PFSK-1 (cell line): ENCODE data around the gene NAALADL2.

ENCODE experiments used
- FOXP2 ChIP-seq: optimal IDR thresholded peaks from 2 replicates; pipeline ENCODE3; 2011; ENCODE audit warnings: borderline replicate concordance, control low read depth, inconsistent platforms; ENCODE audit not compliant: insufficient read depth; ENCODE audit errors: extremely low read length, extremely low read depth
- POLR2AphosphoS5 ChIP-seq: IDR thresholded peaks from 2 replicates; pipeline ENCODE4 v1.6.1; 2012; ENCODE audit warnings: low read depth, mild to moderate bottlenecking, control low read depth, low read length, moderate library complexity
- SIN3A ChIP-seq: IDR thresholded peaks from 2 replicates; pipeline ENCODE4 v1.6.1; 2012; ENCODE audit warnings: mild to moderate bottlenecking, low read length, moderate library complexity, borderline replicate concordance; ENCODE audit not compliant: insufficient read depth
- TAF1 ChIP-seq: IDR thresholded peaks from 2 replicates; pipeline ENCODE4 v1.6.1; 2012; ENCODE audit warnings: low read length, control low read depth, borderline replicate concordance; ENCODE audit not compliant: insufficient read depth
- TF ChIP-seq, protein P1 (sequence below), 2 experiments: IDR thresholded peaks; 2 replicates each; pipeline versions ENCODE4 v1.6.1 to v1.8.0; 2011 to 2012; ENCODE audit warnings: low read depth in 2 of 2, low read length in 2 of 2, control low read depth in 1 of 2, inconsistent platforms in 1 of 2, mild to moderate bottlenecking in 1 of 2, moderate library complexity in 1 of 2; ENCODE audit not compliant: insufficient read depth in 1 of 2

DNA sequence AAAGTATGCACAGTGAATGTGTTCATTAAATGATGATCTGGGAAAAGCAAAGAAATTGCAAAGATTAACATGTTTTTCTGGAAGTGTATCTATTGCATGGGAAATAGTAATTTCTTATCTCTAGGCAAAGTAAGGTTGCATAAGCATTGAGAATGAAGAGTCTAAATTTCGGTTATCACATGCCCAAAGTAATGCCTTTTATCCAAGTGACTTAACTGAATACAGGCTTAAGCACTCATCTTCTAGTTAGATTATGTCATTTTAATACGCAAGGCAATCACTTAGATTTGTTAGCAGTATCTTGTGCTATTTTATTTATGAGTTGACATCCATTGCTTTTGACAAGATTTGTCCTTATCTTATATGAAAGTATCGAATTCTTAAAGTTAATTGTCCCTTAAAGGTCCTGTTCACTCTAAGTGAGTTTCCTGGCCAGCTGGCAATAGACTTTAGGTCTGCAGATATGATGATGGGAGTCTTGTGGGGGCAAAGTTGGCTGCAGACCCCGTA, 100.5 kb downstream of the NAALADL2 start:
- TF ChIP-seq, protein P1, sequence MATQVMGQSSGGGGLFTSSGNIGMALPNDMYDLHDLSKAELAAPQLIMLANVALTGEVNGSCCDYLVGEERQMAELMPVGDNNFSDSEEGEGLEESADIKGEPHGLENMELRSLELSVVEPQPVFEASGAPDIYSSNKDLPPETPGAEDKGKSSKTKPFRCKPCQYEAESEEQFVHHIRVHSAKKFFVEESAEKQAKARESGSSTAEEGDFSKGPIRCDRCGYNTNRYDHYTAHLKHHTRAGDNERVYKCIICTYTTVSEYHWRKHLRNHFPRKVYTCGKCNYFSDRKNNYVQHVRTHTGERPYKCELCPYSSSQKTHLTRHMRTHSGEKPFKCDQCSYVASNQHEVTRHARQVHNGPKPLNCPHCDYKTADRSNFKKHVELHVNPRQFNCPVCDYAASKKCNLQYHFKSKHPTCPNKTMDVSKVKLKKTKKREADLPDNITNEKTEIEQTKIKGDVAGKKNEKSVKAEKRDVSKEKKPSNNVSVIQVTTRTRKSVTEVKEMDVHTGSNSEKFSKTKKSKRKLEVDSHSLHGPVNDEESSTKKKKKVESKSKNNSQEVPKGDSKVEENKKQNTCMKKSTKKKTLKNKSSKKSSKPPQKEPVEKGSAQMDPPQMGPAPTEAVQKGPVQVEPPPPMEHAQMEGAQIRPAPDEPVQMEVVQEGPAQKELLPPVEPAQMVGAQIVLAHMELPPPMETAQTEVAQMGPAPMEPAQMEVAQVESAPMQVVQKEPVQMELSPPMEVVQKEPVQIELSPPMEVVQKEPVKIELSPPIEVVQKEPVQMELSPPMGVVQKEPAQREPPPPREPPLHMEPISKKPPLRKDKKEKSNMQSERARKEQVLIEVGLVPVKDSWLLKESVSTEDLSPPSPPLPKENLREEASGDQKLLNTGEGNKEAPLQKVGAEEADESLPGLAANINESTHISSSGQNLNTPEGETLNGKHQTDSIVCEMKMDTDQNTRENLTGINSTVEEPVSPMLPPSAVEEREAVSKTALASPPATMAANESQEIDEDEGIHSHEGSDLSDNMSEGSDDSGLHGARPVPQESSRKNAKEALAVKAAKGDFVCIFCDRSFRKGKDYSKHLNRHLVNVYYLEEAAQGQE (IDR thresholded peaks at IDR 0.05; ENCODE audit: insufficient read depth in 1 of 2, low read depth in 2 of 2, low read length in 2 of 2): no peak
- TF ChIP-seq SIN3A (no peak), TAF1 (no peak), FOXP2 (no peak), POLR2AphosphoS5 (no peak)
